Adipocyte (in vitro differentiated cells): ENCODE measurements around the gene ARRDC2.
"Not testable (repeated sequence)": the region's sequence is repeated elsewhere in the genome, so short reads cannot be mapped to it uniquely, and the experiment has no call there.

ENCODE experiments used
- DNase-seq: peaks from one replicate; pipeline ENCODE4 v3.0.0-alpha.2; 2015; ENCODE audit warnings: low read depth
- H3K27me3 ChIP-seq: replicated peaks from 2 replicates; pipeline ENCODE4 v1.7.0; 2013; ENCODE audit warnings: mild to moderate bottlenecking, low read length, moderate library complexity; ENCODE audit not compliant: control insufficient read depth, insufficient read depth
- H3K36me3 ChIP-seq: 2 replicates; pipeline ENCODE4 v1.7.0; 2013; ENCODE audit warnings: low read length, mild to moderate bottlenecking, moderate library complexity; ENCODE audit not compliant: control insufficient read depth, insufficient read depth, severe bottlenecking
- H3K4me1 ChIP-seq: 2 replicates; pipeline ENCODE4 v1.7.0; 2013; ENCODE audit warnings: mild to moderate bottlenecking, low read length, moderate library complexity; ENCODE audit not compliant: control insufficient read depth, insufficient read depth
- H3K4me3 ChIP-seq: 2 replicates; pipeline ENCODE4 v1.7.0; 2013; ENCODE audit warnings: mild to moderate bottlenecking, low read length, moderate library complexity
- H3K9ac ChIP-seq: 2 replicates; pipeline ENCODE4 v1.7.0; 2013; ENCODE audit warnings: mild to moderate bottlenecking, low read length, moderate library complexity
- H3K9me3 ChIP-seq: 2 replicates; pipeline ENCODE4 v1.7.0; 2013; ENCODE audit warnings: mild to moderate bottlenecking, low read length, moderate library complexity; ENCODE audit not compliant: control insufficient read depth

ARRDC2 gene

GRCh38 chr19:17974551-17974950 lies 33.4 kb upstream of the ARRDC2 start:
- DNase-seq: no peak
- H3K9ac ChIP-seq: no peak overlapping the region
- no peak overlapping the region for H3K4me3 ChIP-seq
- peaks cover 19% of the 10 kb centered on the region for H3K27me3 ChIP-seq
- no peaks in the 10 kb centered on the region for H3K4me1 ChIP-seq
- no peaks in the 10 kb centered on the region for H3K36me3 ChIP-seq
- H3K9me3 ChIP-seq: no peaks in the 10 kb centered on the region

- Histone ChIP-seq H3K27me3 (peaks cover 19% of the 10 kb centered on the region), H3K4me1 (no peaks in the 10 kb centered on the region), H3K9ac (no peak overlapping the region), H3K36me3 (no peaks in the 10 kb centered on the region), H3K9me3 (no peaks in the 10 kb centered on the region), H3K4me3 (no peak overlapping the region)
- no peak for DNase-seq
Observed at GRCh38 chr19:17975032-17975431, 32.9 kb upstream of the ARRDC2 start.

- Histone ChIP-seq H3K36me3 (no peaks in the 10 kb centered on the region), H3K9ac (no peak overlapping the region), H3K4me1 (no peaks in the 10 kb centered on the region), H3K9me3 (no peaks in the 10 kb centered on the region), H3K4me3 (no peak overlapping the region), H3K27me3 (peaks cover 17% of the 10 kb centered on the region)
- DNase-seq: no peak
Observed at GRCh38 chr19:17977021-17977420, 30.9 kb upstream of the ARRDC2 start.

- H3K36me3 ChIP-seq: no peaks in the 10 kb centered on the region
- H3K4me3 ChIP-seq: no peak overlapping the region
- H3K4me1 ChIP-seq: no peaks in the 10 kb centered on the region
- no peak overlapping the region for H3K9ac ChIP-seq
- no peak for DNase-seq
- peaks cover 15% of the 10 kb centered on the region for H3K27me3 ChIP-seq
- H3K9me3 ChIP-seq: no peaks in the 10 kb centered on the region
Observed at GRCh38 chr19:17977488-17977887, 30.5 kb upstream of the ARRDC2 start.

- DNase-seq: no peak
- Histone ChIP-seq H3K36me3 (no peaks in the 10 kb centered on the region), H3K27me3 (no peaks in the 10 kb centered on the region), H3K4me1 (no peaks in the 10 kb centered on the region), H3K9me3 (no peaks in the 10 kb centered on the region), H3K9ac (no peak overlapping the region), H3K4me3 (no peak overlapping the region)
Observed at GRCh38 chr19:17981611-17982010, 26.4 kb upstream of the ARRDC2 start.

- no peak for DNase-seq
- Histone ChIP-seq H3K4me1 (no peaks in the 10 kb centered on the region), H3K9me3 (no peaks in the 10 kb centered on the region), H3K36me3 (no peaks in the 10 kb centered on the region), H3K27me3 (no peaks in the 10 kb centered on the region), H3K9ac (no peak overlapping the region), H3K4me3 (no peak overlapping the region)
Observed at GRCh38 chr19:17982430-17982829, 25.5 kb upstream of the ARRDC2 start.

GRCh38 chr19:17985037-17985818 lies 22.7 kb upstream of the ARRDC2 start:
- no peak for DNase-seq
- Histone ChIP-seq H3K4me3 (no peak overlapping the region), H3K4me1 (no peaks in the 10 kb centered on the region), H3K9me3 (no peaks in the 10 kb centered on the region), H3K27me3 (no peaks in the 10 kb centered on the region), H3K9ac (no peak overlapping the region), H3K36me3 (no peaks in the 10 kb centered on the region)

GRCh38 chr19:17986569-17986968 lies 21.4 kb upstream of the ARRDC2 start:
- DNase-seq, H3K36me3 ChIP-seq, H3K4me3 ChIP-seq, H3K9ac ChIP-seq, H3K4me1 ChIP-seq, H3K27me3 ChIP-seq, H3K9me3 ChIP-seq: not testable (repeated sequence)

- Histone ChIP-seq H3K9ac (no peak overlapping the region), H3K36me3 (no peaks in the 10 kb centered on the region), H3K4me1 (no peaks in the 10 kb centered on the region), H3K4me3 (no peak overlapping the region), H3K27me3 (no peaks in the 10 kb centered on the region), H3K9me3 (no peaks in the 10 kb centered on the region)
- no peak for DNase-seq
Observed at GRCh38 chr19:17988161-17988560, 19.8 kb upstream of the ARRDC2 start.

- Histone ChIP-seq H3K9me3 (no peaks in the 10 kb centered on the region), H3K4me1 (no peaks in the 10 kb centered on the region), H3K36me3 (no peaks in the 10 kb centered on the region), H3K4me3 (no peak overlapping the region), H3K27me3 (no peaks in the 10 kb centered on the region), H3K9ac (no peak overlapping the region)
- no peak for DNase-seq
Observed at GRCh38 chr19:17989425-17990094, 18.4 kb upstream of the ARRDC2 start.

- Histone ChIP-seq H3K9ac (no peak overlapping the region), H3K9me3 (no peaks in the 10 kb centered on the region), H3K27me3 (no peaks in the 10 kb centered on the region), H3K36me3 (no peaks in the 10 kb centered on the region), H3K4me1 (no peaks in the 10 kb centered on the region), H3K4me3 (no peak overlapping the region)
- no peak for DNase-seq
Observed at GRCh38 chr19:17993076-17993813, 14.7 kb upstream of the ARRDC2 start.
